Measurements from ENCODE around the gene SORCS2. TPM values are rescaled to one million over a fixed set of nuclear protein-coding genes. Genes with fewer than 3 reads are reported as not detected.

SORCS2 gene
- total and polyA plus RNA-seq, 2 of the 4 experiments (the other 2 are of a cell fraction), result 0.36 to 0.62 TPM

GRCh38 chr4:7674706-7675105 is 482.4 kb downstream of the SORCS2 start:
- no peak overlapping the region for H2BK120ac ChIP-seq (ENCODE audit: low read depth, low read length)
- no peak overlapping the region for H4K5ac ChIP-seq (ENCODE audit: low read depth, low read length)
- H4K91ac ChIP-seq (ENCODE audit: insufficient read depth, low read depth, low read length), result no peak overlapping the region
- H3K14ac ChIP-seq (replicated peaks; ENCODE audit: low read depth, low read length), result no peak overlapping the region
- no peak overlapping the region for H2AK9ac ChIP-seq (replicated peaks; ENCODE audit: low read depth, low read length, poor library complexity)
- ChIA-PET CTCF (interaction anchor here (1.0 kb wide), 1 partner anchor 117 kb away, joined by 3 read pairs; no protein-coding TSS in a partner anchor), POLR2A (ENCODE audit: unreplicated experiment) (no interaction called here)
- no TSS peak for BruUV-seq (replicated peaks)
- no peak overlapping the region for H3K23ac ChIP-seq (ENCODE audit: low read depth, low read length)
- no peak overlapping the region for H3K56ac ChIP-seq (ENCODE audit: extremely low read depth, insufficient read depth, low read length)
- no peak overlapping the region for H3K18ac ChIP-seq (ENCODE audit: low read depth, low read length)
- no peak overlapping the region for H3K4ac ChIP-seq (ENCODE audit: low read depth, low read length)
- TF ChIP-seq RAD21 (IDR thresholded peaks at IDR 0.05; ENCODE audit: low read length), result no peak
- H4K8ac ChIP-seq (ENCODE audit: low read depth in 2 of 2, low read length in 2 of 2), result no peak overlapping the region
- H3K27ac ChIP-seq (ENCODE audit: insufficient read depth, low read length), result no peak overlapping the region
- WGBS, 2 experiments (ENCODE audit: extremely low coverage in 2 of 2, insufficient read length in 1 of 2), result no CpG with 5 or more reads among the region's 7 CpGs
- H3K36me3 ChIP-seq (ENCODE audit: control insufficient read depth, insufficient read depth, low read length), result no peaks in the 10 kb centered on the region
- intact Hi-C loops (cut with micrococcal nuclease) (no loop called here), dilution Hi-C loops (cut with HindIII; ENCODE audit: low sequenced_read_pairs, unreplicated experiment) (no loop called here), in situ Hi-C loops (cut with MboI; ENCODE audit: low sequenced_read_pairs) (no loop called here)
- no peaks in the 10 kb centered on the region for H3K9me1 ChIP-seq (ENCODE audit: insufficient read depth, low read length)
- ATAC-seq (ENCODE audit: low read depth), result no peak
- H3K9ac ChIP-seq (ENCODE audit: low read depth, low read length), result no peak overlapping the region
- no peak overlapping the region for H3K4me3 ChIP-seq (ENCODE audit: insufficient read depth, low read depth, low read length)
- H3K27me3 ChIP-seq (ENCODE audit: control insufficient read depth, insufficient read depth, low read length), result peaks cover 28% of the 10 kb centered on the region
- H2BK20ac ChIP-seq (ENCODE audit: low read depth, low read length), result no peak overlapping the region
- H3K79me1 ChIP-seq (ENCODE audit: low read depth in 1 of 2, low read length in 2 of 2), result no peaks in the 10 kb centered on the region
- DNase-seq, result no peak
- H2BK15ac ChIP-seq (ENCODE audit: low read depth, low read length), result no peak overlapping the region
- no peak overlapping the region for H2AK5ac ChIP-seq (ENCODE audit: low read depth, low read length)
- H3K4me2 ChIP-seq (ENCODE audit: low read depth, low read length), result no peak overlapping the region
- H4K20me1 ChIP-seq (ENCODE audit: insufficient read depth, low read length), result no peaks in the 10 kb centered on the region
- no peaks in the 10 kb centered on the region for H3K4me1 ChIP-seq (ENCODE audit: control insufficient read depth, insufficient read depth, low read length)
- no peak overlapping the region for H2AFZ ChIP-seq (replicated peaks; ENCODE audit: low read length, poor library complexity)
- 0 out of 2 replicates have a peak, but pooled peaks cover 2% of the 10 kb centered on the region for H3K9me3 ChIP-seq (ENCODE audit: control insufficient read depth, insufficient read depth, low read length)
- H2BK5ac ChIP-seq (ENCODE audit: low read depth, low read length, poor library complexity, severe bottlenecking), result no peak overlapping the region
